IPS DF 4.7 (cell line): ENCODE results near the gene SETD6.

ENCODE experiments used
- DNase-seq: peaks from one replicate; pipeline ENCODE4 v3.0.0-alpha.2; 2013; ENCODE audit warnings: low spot score; ENCODE audit errors: extremely low read depth

SETD6 gene

DNA sequence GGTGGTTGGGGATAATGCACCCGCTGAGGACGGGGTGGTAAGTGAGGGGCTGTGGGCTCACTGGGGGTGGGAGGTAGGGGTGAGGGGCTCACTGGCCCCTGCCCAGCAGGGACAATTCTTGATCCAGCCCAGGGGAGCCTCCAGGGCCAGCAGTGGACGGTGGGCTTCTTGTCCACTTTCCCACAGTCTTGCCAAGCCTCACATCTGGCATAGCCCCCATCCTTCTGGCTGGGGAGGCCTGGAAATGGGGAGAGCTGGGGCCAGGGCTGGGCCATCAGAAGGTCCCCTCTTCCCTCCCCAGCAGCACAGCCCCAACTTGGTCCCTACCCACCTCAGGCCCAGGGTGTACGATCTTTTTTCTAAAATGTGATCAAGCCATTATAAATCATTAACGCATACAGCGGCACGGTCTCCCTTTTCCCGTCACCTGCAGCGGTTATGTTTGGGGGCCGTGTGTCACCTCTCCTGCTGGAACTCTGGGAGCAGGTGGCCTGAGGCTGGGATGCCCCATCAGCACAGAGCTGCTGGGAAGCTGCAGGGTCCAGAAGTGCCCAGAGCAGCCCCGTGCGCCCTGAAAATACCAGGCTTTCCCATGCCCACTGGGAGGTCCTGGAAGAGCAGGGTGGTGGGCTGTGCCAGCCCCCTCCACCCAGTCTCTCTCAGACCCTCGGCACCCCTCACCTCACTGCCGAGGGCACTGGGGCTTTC lies 7.2 kb upstream of the SETD6 start:
- DNase-seq, result no peak

DNA sequence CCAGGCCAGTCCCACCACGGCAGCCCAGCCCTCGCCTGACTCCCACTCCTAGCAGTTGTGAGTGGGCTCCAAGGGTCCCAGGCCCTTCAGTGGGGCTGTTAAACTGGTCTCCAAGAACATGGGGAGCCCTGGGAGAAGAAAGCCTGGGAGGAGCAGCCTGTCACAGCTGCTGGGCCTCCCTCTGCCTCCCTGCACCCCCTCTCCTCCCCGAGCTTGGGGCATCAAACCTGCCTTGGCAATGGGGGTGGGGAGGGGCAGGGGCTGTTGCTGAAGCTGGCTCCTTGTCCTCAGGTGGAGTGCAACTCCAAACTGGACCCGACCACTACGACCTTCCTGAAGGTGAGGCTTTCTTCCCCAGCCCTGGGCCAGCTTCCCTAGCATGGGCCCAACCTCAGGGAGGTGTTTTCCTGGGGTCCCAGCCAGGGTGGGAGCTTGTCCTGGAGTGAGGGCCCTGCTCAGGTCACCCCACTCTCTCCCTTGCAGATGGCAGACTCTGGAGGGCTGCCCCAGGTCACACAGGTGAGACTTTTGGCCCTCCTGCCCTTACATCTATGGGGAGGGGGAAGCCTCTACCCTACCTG lies 6.6 kb upstream of the SETD6 start:
- DNase-seq, result no peak

DNA sequence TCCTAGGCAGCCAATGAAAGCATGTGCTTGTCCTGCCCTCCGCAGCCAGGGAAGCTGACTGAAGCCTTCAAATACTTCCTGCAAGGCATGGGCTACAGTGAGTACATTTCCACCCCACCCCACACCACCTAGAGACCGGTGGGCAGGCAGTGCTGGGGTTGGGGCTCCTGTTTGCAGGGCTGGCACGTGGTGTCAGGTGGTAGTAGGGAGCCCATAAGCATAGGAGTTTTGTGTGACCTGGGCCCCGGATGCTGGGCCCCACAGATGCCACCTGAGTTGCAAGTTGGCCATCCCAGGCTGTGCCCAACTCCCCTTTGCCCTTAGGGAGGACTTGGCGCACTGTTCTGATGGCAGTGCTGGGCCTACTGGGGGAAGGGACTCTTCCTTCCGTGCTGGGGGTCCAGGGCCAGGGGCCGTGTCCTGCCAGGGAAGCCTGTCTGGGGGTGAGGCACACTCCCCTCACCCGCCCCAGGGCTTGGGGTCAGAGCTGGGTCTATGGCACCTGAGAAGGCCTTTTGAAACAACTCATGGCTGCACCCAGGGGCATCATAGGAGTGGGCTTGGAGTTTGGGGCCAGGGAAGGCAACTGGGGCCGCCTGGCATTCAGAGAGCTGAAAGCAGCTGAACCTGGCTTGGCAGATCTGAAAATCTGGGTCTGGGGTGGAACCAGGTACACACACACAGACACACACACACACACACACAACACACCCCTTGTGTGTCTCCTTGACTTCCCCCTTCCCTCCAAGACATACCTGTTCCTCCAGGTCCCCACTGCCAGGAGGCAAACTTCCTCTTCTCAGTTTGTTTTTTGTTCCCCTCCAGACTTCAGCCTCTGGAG lies 5.8 kb upstream of the SETD6 start:
- DNase-seq, result no peak

DNA sequence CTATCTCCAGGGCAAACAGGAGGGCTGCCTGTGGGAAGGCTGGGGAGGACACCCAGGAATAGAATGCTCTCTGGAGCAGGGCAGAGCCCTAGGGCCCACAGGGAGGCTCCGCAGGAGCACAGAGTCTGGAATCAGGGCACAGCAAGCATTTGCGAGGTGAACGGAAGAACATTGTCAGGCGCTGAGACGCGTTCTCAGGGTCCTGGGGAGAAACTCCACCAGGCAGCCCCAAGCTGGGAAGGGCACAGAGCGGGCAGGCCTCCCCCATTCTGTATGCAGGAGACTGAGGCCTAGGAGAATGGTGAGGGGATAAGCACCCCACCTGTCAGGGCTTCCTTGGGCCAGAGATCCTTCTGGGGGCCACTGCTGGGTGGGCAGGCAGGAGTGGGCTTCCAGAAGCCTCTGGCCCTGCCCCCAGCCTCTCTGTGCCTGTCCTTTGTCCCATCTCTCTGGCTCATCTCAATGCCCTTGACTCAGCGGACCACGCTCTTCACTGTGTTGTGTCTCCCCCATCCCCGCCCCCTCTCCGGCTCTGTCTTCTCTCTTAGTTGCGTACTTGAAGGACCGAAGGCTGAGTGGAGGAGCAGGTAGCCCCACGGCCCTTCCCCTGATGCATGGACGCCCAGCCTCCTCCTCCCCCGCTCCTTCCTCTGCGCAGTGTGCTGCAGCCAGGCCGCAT lies 5.1 kb upstream of the SETD6 start:
- DNase-seq, result no peak

DNA sequence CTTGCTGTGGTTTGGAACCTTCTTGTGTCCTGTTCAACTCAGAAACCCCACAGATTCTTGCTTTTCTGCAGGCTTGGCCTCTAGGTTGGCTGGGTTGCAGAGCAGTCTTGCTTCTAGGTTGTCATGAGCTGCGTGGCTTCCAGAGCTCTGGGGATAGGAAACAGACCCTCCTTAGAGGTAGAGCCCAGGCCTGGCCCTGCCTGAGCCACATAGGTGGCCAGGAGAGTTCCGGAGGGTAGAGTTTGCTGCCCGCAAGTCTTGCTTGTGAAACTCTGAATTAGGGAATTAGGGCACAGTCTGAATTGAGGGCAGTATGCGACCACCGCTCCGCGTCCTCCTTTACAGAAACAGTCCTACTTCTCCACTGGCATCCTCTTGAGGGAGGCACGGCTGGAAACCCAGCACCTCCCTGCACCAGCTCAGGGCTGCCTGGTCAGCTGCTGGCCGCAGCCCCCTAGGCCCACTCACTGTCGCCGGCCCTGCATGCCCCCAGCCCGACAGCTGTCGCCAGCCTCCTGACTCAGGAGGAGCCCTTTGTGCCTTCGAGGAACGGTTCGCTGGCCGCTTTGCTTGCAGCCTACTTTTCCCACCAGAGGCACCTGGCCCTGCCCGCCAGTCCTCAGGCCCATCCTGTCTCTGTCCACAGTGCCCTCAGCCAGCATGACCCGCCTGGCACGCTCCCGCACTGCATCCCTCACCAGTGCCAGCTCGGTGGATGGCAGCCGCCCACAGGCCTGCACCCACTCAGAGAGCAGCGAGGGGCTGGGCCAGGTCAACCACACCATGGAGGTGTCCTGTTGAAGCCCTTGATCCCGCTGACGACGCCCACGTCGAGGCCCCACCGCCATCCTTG lies 4.3 kb upstream of the SETD6 start:
- no peak for DNase-seq

DNA sequence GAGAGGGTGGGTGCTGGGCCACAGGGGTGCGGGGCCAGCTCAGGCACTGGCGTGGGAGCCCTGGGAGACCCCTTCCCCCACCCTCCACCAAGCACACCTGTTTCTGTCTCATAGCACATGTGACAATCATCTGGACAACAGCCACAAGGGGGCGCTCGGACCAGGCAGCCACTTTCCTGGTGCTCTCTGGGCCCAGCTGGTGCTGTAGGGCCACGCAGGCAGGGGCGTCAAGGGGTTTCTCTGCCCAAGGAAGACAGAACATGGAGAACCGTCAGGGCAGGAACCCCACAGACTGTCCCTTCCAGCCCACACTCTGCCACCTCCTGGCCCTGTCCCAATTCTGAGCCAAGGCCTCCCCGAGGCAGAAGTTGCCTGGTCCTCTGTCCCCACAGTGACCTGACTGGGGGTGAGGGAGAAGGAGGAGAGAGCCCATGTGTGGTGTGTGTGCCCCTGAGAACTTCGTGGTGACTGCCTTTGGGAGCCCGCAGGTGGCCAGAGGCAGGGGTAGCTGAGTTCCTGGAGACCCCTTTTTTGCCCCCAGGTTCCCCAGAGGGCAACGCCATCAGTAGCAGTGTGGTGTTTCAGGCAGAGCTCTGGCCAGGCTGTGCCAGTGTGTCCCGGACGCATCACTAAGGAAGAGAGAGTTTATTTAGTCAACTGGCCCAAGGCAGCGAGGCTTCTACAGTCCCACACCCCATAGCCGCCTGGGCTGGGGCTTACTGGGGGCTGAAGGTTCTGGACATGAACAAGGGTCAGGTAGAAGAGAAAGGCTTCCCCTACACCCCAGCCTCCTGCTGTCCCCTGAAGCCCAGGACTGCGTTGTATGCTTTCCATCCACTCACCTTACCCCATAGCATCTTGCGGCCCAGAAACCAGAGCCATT lies 3.1 kb upstream of the SETD6 start:
- no peak for DNase-seq

DNA sequence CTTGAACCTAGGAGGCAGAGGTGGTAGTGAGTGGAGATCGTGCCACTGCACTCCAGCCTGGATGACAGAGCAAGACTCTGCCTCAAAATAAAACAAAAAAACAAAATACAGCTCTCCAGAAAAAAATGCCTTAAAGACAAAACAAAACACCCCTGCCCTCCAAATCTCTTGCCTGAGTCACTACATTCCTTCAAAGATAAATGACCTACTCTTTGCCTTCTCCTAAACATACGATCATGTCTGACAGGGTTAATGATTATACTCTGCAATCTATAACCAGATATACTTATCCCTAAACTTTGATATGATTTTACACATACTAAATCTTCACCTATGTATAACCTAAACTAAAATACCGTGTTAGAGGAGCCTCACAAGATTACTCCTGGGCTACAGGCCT lies 1.4 kb upstream of the SETD6 start:
- no peak for DNase-seq

DNA sequence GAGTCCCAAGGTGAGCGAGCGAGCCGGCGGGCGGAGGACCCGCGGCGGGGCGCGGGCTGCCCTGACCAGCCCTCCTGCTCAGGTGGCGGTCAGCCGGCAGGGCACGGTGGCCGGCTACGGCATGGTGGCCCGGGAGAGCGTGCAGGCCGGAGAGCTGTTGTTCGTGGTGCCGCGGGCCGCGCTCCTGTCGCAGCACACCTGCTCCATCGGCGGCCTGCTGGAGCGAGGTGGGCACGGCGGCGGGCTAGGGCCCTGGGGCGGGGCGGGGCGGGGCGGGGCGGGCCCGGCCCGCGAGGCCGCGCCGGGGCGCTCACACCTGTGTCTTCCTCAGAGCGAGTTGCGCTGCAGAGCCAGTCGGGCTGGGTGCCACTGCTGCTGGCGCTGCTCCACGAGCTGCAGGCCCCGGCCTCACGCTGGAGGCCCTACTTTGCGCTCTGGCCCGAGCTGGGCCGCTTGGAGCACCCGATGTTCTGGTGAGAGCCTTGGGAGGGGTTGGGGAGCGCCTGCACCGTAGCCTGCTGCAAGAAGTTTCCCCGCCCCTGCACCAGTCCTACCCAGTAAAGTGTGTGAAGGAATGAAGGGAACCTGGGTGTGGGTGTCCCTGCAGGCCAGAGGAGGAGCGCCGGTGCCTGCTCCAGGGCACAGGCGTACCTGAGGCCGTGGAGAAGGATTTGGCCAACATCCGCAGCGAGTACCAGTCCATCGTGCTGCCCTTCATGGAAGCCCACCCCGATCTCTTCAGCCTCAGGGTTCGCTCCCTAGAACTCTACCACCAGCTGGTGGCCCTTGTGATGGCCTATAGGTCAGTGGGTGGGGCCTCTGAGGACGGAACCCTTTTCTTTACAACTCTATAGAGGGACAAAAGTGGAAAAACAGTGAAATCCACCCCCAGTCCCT lies 802 bp downstream of the SETD6 start:
- no peak for DNase-seq

DNA sequence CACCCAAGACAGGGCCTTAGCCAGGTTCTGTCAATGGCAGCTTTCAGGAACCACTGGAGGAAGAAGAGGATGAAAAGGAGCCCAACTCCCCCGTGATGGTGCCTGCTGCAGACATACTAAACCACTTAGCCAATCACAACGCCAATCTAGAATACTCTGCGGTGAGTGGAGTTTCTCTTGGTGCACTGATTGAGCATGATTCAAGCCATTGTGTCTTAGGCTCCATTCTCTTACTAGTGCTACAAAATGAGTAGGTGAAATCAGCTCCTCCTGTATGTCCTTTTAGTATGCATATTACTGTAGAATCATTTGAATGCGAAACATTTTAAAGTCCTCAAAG lies 1.4 kb downstream of the SETD6 start:
- DNase-seq, result no peak

DNA sequence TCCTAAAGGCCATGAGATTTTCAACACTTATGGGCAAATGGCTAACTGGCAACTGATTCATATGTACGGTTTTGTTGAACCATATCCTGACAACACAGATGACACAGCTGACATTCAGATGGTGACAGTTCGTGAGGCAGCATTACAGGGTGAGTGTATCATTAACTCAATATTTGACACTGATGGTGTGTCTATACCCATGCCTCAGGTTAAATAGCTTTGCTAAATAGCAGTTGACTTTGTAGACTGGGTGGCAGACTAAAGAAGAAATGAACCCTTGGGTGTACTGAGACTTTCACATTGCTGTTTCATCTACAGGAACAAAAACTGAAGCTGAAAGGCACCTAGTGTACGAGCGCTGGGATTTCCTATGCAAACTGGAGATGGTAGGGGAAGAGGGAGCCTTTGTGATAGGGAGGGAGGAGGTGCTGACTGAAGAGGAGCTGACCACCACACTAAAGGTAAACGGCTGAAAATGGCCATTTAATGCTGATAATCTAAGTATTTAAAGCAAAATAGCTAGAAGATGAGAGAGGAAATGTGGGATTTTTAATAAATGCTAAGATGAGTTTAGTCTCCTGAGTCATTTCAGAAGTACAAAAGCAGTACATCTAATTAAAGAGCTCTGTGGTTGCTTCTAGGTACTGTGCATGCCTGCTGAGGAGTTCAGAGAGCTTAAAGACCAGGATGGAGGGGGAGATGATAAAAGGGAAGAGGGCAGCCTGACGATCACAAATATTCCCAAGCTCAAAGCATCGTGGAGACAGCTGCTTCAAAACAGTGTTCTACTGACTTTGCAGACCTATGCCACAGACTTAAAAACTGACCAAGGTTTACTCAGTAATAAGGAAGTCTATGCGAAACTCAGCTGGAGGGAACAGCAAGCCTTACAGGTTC lies 3.0 kb downstream of the SETD6 start:
- DNase-seq, result no peak

DNA sequence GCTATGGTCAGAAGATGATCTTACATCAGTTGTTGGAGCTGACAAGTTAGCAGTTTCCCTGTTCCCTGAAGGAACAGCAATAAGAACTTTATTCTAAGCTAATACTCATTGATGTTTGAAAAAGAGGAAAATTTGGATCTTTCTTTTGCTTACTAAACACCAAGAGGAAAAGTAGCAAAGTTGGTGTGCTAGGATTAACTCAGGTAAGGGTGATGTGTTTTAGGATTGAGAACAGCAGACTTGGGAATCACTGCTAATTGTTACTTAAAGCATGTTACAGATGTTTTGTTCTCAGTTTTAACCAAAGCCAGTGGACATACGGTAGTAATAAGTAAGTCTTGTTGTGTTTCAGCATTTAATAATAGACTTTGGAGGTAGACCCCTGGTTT lies 3.7 kb downstream of the SETD6 start:
- no peak for DNase-seq

DNA sequence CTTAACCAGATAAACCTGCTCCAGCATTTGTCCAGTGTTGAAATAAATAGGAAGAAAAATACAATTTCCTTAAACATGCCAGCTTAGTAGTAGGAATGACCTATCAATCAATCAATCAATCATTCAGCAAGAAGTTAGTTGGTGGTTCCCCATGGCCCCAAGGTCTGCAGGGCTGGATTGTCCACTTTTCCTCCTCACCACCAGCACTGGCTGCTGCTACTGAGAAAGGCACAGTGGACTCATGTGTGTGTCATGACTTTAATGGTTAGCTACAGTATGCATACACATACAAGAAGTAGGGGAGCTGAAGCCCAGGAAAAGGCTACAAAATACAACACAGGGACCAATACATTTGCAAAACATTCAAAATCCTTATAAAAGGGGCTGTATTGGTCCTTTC lies 4.4 kb downstream of the SETD6 start:
- DNase-seq, result no peak

DNA sequence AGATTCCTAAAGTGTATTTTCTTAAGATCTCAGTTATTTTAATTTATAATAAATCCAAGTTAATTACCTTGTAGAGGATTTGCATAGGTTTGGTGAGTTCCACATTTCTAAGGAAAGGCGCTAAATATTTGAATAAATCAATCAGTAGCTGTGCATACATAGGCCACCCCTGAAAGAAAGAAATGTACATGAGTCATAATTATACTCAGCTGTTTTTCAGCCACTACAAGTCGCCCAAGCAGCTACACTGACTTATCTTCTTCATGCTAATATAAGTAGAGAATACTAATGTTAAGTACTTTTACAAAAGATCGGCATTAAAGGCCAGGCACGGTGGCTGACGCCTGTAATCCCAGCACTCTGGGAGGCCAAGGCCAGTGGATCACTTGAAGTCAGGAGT lies 14.9 kb downstream of the SETD6 start:
- no peak for DNase-seq

DNA sequence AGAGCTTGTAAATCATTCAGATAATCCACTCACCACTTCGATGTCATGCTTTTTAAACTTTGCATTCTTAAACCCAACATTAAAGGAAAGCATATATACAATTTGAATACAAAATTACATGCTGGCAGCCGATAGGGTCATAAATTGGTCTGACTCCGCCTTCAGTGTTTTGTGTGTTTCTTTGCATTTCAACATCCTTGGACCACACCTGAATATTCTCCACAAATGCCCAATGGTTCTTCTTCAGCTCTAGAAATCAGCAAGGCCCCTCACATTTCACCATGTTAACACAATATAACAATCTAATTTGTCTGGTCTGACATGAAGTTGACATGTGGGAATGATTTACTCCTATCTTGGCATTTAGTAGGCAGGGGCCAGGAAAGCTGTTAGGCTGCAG lies 17.1 kb downstream of the SETD6 start:
- DNase-seq, result no peak

DNA sequence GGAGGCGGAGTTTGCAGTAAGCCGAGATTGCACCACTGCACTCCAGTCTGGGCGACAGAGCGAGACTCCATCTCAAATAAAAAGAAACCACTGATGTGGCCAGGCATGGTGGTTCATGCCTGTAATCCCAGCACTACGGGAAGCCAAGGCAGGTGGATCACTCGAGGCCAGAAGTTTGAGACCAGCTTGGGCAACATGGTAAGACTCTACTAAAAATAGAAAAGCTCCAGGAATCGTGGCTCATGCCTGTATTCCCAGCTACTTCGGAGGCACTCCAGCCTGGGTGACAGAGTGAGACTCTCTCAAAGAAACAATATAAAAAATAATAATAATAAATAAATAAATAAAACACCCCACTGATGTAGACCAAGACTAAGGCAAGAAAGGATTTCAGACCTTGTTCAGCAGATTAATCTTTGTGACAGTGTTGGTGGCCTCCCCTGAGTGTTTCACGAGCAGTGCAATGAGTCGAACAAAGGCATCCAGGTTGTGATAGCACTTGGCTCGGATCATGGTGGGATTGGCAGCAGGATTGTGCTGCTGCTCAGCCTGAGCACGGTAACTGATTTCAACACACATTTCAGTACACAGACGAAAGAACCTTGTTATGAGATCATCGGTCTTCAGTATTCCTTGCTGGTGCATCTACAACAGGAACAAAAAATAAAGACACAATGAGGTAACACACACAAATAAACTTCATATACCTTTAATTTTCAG lies 18.6 kb downstream of the SETD6 start:
- no peak for DNase-seq

DNA sequence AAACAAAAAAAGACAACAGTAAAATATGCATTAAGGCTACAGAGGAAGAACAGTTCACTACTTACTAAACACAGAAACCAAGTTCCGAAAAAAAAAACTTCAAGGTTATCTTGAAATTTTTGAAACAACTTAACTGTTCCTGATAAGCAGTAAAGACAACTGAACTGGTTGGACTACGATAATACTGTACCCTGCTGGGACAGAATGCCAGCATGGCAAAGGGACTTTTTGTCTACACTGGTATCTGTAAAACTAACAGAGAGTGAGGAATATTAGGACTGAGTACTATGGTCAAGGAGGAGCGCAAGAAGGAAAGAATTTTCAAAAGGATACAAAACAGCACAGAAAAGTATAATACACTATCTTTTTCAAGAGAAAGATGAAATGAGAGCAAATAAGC lies 19.8 kb downstream of the SETD6 start:
- no peak for DNase-seq

DNA sequence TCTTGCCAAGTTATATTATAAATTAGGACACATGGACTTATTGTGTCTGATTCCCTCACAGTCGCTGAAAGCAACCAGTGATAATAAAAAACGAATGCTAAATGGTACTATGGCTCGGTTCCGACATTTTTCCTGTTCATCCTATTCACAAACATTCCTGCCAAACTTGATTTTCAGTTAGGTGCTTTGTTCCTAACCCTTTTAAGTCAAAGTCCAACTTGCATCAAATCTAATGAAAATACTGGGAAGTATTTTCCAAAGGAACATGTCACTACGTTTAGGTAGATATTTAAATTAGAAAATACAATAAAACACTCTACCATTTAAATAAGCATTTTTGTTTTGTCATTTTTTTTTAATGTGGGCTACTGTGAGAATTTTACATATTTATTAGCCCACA lies 21.0 kb downstream of the SETD6 start:
- DNase-seq, result no peak
